ENCODE results near the gene ASTN2. TPM values are rescaled to one million over a fixed set of nuclear protein-coding genes. Genes with fewer than 3 reads are reported as not detected.

ASTN2 gene
- total RNA-seq, 6 experiments from 2014 or later, result 0.91 to 3.1 (median 2.5) TPM

DNA sequence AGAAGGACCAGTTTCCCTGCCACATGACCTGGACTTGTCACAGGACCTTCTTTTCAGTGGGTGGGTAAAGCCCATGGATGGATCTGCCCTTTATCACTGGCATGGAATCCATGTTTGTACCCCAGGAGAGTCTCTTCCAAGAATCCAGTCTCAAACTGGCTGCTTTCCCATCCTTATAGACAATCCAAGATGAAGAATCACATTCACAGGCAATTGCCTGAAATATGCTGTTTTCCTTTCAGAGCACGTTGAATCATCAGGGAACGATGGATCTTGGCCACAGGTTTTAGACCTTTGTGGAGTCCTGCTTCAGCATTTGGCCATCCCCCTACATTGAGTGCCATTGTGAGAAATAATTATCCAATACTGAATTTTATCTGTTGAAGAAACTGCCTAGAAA, 319.8 kb downstream of the ASTN2 start:
- H3K4me1 ChIP-seq, result no peaks in the 10 kb centered on the region
- H3K36me3 ChIP-seq, result no peaks in the 10 kb centered on the region
- TF ChIP-seq, protein P1, sequence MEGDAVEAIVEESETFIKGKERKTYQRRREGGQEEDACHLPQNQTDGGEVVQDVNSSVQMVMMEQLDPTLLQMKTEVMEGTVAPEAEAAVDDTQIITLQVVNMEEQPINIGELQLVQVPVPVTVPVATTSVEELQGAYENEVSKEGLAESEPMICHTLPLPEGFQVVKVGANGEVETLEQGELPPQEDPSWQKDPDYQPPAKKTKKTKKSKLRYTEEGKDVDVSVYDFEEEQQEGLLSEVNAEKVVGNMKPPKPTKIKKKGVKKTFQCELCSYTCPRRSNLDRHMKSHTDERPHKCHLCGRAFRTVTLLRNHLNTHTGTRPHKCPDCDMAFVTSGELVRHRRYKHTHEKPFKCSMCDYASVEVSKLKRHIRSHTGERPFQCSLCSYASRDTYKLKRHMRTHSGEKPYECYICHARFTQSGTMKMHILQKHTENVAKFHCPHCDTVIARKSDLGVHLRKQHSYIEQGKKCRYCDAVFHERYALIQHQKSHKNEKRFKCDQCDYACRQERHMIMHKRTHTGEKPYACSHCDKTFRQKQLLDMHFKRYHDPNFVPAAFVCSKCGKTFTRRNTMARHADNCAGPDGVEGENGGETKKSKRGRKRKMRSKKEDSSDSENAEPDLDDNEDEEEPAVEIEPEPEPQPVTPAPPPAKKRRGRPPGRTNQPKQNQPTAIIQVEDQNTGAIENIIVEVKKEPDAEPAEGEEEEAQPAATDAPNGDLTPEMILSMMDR (IDR thresholded peaks at IDR 0.05), result no peak
- TF ChIP-seq POLR2A (IDR thresholded peaks at IDR 0.05), result no peak
- WGBS (ENCODE audit: insufficient coverage, low coverage, low lambda C conversion rate, missing lambda C conversion rate), result 65% methylated on average over 2 of the region's 2 CpGs
- intact Hi-C loops (cut with DNase I), result no loop called here
- H3K9me3 ChIP-seq, result no peaks in the 10 kb centered on the region
- H3K27ac ChIP-seq, result no peak overlapping the region
- DNase-seq (no peak), ATAC-seq (no peak)
- no peaks in the 10 kb centered on the region for H3K27me3 ChIP-seq
- H3K4me3 ChIP-seq, result no peak overlapping the region

DNA sequence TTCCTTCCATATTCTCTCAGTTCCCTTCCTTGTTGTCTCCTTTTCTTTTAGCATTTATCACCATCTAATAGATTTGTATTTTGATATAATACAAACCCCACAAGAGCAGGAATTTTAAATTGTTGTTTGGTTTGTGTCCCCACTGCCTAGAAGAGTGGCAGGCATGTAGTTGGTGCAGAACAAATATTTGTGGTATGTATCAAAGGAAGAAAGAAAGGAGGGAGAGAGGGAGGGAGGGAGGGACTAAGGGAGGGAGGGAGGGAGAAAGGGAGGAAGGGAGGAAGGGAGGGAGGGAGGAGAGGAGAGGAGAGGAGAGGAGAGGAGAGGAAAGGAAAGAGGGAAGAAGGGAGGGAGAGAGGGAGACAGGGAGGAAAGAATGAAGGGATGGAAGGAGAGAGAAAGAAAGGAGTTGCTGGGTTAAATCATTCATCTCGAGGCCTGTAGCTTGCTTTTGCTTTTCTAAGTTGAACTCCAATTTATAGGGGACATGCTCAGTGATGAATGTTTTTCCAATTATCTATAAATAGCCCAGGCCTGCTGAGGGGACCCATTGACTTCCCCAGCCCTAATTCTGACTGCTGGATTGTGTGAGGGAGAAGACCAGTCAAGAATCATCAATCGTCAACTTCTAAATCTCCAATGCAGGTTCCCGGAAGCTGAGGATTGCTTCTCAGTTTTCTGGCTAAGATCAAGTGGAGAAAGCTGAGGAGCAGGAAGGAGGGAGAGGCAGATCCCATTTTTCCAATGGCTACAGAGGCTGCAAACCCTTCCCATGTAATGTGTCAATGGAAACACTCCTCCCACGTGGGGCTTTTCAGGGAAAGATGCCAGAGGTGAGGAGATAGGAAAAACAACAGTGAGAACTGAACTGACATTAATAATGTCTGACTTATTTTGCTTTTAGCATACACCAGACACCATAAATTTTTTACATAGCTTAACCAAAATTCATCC, 320.7 kb downstream of the ASTN2 start:
- H3K9me3 ChIP-seq, result no peaks in the 10 kb centered on the region
- DNase-seq, result no peak
- TF ChIP-seq POLR2A (IDR thresholded peaks at IDR 0.05), result no peak
- TF ChIP-seq, protein P1 (IDR thresholded peaks at IDR 0.05), result no peak
- intact Hi-C loops (cut with DNase I), result no loop called here
- no peak for ATAC-seq
- no peak overlapping the region for H3K4me3 ChIP-seq
- H3K4me1 ChIP-seq, result no peaks in the 10 kb centered on the region
- no peaks in the 10 kb centered on the region for H3K27me3 ChIP-seq
- WGBS (ENCODE audit: insufficient coverage, low coverage, low lambda C conversion rate, missing lambda C conversion rate), result 29% methylated on average over 4 of the region's 4 CpGs
- no peak overlapping the region for H3K27ac ChIP-seq
- no peaks in the 10 kb centered on the region for H3K36me3 ChIP-seq

DNA sequence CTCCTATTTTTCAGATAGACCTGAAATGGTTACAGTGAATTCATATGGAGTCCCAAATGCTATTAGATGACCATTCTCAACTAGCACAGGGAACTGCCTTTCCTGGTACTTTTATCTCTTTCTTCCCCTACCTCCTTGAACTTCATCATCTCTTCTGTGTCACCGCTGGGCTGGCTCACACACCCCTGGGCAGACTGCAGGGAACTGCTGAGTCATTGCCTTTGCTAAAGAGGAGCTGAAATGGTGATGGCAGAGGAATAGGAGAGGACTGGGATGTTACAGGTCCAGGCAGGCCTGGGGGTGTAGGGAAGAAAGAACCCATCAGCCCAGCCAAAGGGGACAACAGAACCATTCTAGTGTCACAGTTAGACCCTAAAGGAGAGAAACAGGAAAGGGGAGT, 322.3 kb downstream of the ASTN2 start:
- TF ChIP-seq POLR2A (IDR thresholded peaks at IDR 0.05), result no peak
- TF ChIP-seq, protein P1 (IDR thresholded peaks at IDR 0.05), result no peak
- Histone ChIP-seq H3K27ac (no peak overlapping the region), H3K4me3 (no peak overlapping the region), H3K36me3 (no peaks in the 10 kb centered on the region), H3K9me3 (no peaks in the 10 kb centered on the region), H3K27me3 (no peaks in the 10 kb centered on the region), H3K4me1 (no peaks in the 10 kb centered on the region)
- DNase-seq, result no peak
- WGBS (ENCODE audit: insufficient coverage, low coverage, low lambda C conversion rate, missing lambda C conversion rate), result 0% methylated on average over 1 of the region's 1 CpG
- intact Hi-C loops (cut with DNase I), result no loop called here
- no peak for ATAC-seq

DNA sequence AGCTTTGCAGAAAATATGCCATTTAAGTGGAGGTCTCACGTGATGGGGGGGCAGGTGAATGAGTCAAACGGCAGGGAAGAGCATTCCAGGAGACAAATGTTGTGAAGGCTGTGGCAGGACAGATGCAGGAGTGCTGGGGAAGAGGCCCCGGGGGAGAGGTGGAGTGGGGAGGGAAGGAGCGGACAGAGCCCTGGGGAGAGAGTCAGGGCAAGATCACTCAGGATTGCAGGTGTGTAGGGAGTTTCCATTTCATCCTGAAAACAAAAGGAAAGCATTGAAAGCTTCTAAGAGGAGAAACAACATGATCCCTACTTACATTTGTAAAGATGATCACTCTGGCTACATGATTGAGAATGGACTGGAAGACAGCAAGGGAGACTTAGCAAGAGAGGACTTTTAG, 323.3 kb downstream of the ASTN2 start:
- intact Hi-C loops (cut with DNase I), result no loop called here
- Histone ChIP-seq H3K4me1 (no peaks in the 10 kb centered on the region), H3K27ac (no peak overlapping the region), H3K36me3 (no peaks in the 10 kb centered on the region), H3K9me3 (no peaks in the 10 kb centered on the region), H3K27me3 (no peaks in the 10 kb centered on the region), H3K4me3 (no peak overlapping the region)
- no peak for TF ChIP-seq POLR2A (IDR thresholded peaks at IDR 0.05)
- TF ChIP-seq, protein P1 (IDR thresholded peaks at IDR 0.05), result no peak
- ATAC-seq, result no peak
- 25% methylated on average over 4 of the region's 4 CpGs for WGBS (ENCODE audit: insufficient coverage, low coverage, low lambda C conversion rate, missing lambda C conversion rate)
- no peak for DNase-seq

Data from right lobe of liver (tissue), 6 donors.